GM19324 (cell line): Measurements from ENCODE around the gene XRN1.
"Not testable (repeated sequence)": the region's sequence is repeated elsewhere in the genome, so short reads cannot be mapped to it uniquely, and the experiment has no call there.

Experiments
- ATAC-seq: cut with Tn5 transposase; IDR thresholded peaks from one replicate; pipeline ENCODE4 v1.9.1; 2021; ENCODE audit warnings: mild to moderate bottlenecking, moderate library complexity; ENCODE audit not compliant: unreplicated experiment, low FRiP score

XRN1 gene

GRCh38 chr3:142439499-142440220 is 8.2 kb downstream of the XRN1 start:
- not testable (repeated sequence) for ATAC-seq

- not testable (repeated sequence) for ATAC-seq
Observed at GRCh38 chr3:142438096-142438495, 9.7 kb downstream of the XRN1 start.

- ATAC-seq, result no peak
Observed at GRCh38 chr3:142436951-142437585, 10.8 kb downstream of the XRN1 start.

GRCh38 chr3:142434503-142434902 is 13.3 kb downstream of the XRN1 start:
- no peak for ATAC-seq

GRCh38 chr3:142433110-142433509 is 14.7 kb downstream of the XRN1 start:
- no peak for ATAC-seq

GRCh38 chr3:142429582-142429981 is 18.3 kb downstream of the XRN1 start:
- ATAC-seq, result no peak

GRCh38 chr3:142424754-142425153 is 23.1 kb downstream of the XRN1 start:
- ATAC-seq, result no peak

- no peak for ATAC-seq
Observed at GRCh38 chr3:142418926-142419592, 28.8 kb downstream of the XRN1 start.

- no peak for ATAC-seq
Observed at GRCh38 chr3:142417302-142417701, 30.5 kb downstream of the XRN1 start.

- not testable (repeated sequence) for ATAC-seq
Observed at GRCh38 chr3:142400537-142400936, 47.3 kb downstream of the XRN1 start.

- ATAC-seq, result no peak
Observed at GRCh38 chr3:142394921-142395622, 52.8 kb downstream of the XRN1 start.

- no peak for ATAC-seq
Observed at GRCh38 chr3:142385078-142385477, 62.8 kb downstream of the XRN1 start.

- no peak for ATAC-seq
Observed at GRCh38 chr3:142374687-142375086, 73.2 kb downstream of the XRN1 start.

- ATAC-seq, result not testable (repeated sequence)
Observed at GRCh38 chr3:142369576-142369975, 78.3 kb downstream of the XRN1 start.

- no peak for ATAC-seq
Observed at GRCh38 chr3:142366434-142366833, 81.4 kb downstream of the XRN1 start.

- no peak for ATAC-seq
Observed at GRCh38 chr3:142363936-142364467, 83.8 kb downstream of the XRN1 start.

GRCh38 chr3:142363433-142363832 is 84.4 kb downstream of the XRN1 start:
- ATAC-seq, result not testable (repeated sequence)

GRCh38 chr3:142359367-142359766 is 88.5 kb downstream of the XRN1 start:
- no peak for ATAC-seq

GRCh38 chr3:142356818-142357217 is 91.0 kb downstream of the XRN1 start:
- ATAC-seq, result peak; percentile 65

- no peak for ATAC-seq
Observed at GRCh38 chr3:142355692-142356091, 92.1 kb downstream of the XRN1 start.

- no peak for ATAC-seq
Observed at GRCh38 chr3:142354076-142354475, 93.8 kb downstream of the XRN1 start.
